ENCODE results near the gene BRPF1.

Gene BRPF1

DNA sequence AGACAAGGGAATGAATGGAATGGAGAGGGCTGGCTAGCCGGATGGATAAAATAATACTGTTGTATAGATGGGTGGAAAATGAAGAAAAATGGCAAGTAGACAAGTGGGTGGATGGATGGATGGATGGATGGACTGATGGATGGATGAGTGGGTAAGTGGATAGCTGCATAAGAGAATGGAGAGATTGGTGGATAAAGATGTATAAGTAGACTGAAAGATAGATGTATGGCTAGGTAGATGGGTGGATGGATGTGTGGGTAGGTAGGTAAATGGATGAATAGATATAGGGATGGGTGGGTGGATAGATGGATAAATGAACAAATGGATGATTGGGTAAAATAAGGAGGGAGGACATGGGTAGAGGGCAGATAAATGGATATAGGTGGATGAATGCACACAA is 14.0 kb upstream of the BRPF1 start:
- Histone ChIP-seq H3K79me2 (ENCODE audit: insufficient read depth, low read length) (no peaks in the 10 kb centered on the region), H3K4me1 (ENCODE audit: insufficient read depth, low read length, poor library complexity, severe bottlenecking) (peaks cover 3% of the 10 kb centered on the region), H3K9me2 (replicated peaks; ENCODE audit: low read depth, low read length) (no peaks in the 10 kb centered on the region), H4K20me1 (ENCODE audit: insufficient read depth, low read length, poor library complexity, severe bottlenecking) (no peaks in the 10 kb centered on the region), H3K36me3 (ENCODE audit: insufficient read depth, low read length) (no peaks in the 10 kb centered on the region), H3K4me3 (ENCODE audit: low read length, poor library complexity, severe bottlenecking) (no peak overlapping the region), H3K9ac (ENCODE audit: low read depth, low read length, poor library complexity, severe bottlenecking) (no peak overlapping the region), H3K9me3 (ENCODE audit: insufficient read depth, low read depth, low read length) (no peaks in the 10 kb centered on the region), H2AFZ (ENCODE audit: low read length) (no peak overlapping the region), H3F3A (ENCODE audit: low read depth) (no peaks in the 10 kb centered on the region), H3K27me3 (ENCODE audit: insufficient read depth, low read length, poor library complexity, severe bottlenecking) (no peaks in the 10 kb centered on the region), H3K4me2 (ENCODE audit: low read depth, low read length, poor library complexity, severe bottlenecking) (no peak overlapping the region)
- no peak for TF ChIP-seq EZH2phosphoT487 (IDR thresholded peaks at IDR 0.05; ENCODE audit: borderline replicate concordance)
- TF ChIP-seq, protein P1, sequence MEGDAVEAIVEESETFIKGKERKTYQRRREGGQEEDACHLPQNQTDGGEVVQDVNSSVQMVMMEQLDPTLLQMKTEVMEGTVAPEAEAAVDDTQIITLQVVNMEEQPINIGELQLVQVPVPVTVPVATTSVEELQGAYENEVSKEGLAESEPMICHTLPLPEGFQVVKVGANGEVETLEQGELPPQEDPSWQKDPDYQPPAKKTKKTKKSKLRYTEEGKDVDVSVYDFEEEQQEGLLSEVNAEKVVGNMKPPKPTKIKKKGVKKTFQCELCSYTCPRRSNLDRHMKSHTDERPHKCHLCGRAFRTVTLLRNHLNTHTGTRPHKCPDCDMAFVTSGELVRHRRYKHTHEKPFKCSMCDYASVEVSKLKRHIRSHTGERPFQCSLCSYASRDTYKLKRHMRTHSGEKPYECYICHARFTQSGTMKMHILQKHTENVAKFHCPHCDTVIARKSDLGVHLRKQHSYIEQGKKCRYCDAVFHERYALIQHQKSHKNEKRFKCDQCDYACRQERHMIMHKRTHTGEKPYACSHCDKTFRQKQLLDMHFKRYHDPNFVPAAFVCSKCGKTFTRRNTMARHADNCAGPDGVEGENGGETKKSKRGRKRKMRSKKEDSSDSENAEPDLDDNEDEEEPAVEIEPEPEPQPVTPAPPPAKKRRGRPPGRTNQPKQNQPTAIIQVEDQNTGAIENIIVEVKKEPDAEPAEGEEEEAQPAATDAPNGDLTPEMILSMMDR (conservative IDR thresholded peaks at IDR 0.05; ENCODE audit: low read length): no peak

DNA sequence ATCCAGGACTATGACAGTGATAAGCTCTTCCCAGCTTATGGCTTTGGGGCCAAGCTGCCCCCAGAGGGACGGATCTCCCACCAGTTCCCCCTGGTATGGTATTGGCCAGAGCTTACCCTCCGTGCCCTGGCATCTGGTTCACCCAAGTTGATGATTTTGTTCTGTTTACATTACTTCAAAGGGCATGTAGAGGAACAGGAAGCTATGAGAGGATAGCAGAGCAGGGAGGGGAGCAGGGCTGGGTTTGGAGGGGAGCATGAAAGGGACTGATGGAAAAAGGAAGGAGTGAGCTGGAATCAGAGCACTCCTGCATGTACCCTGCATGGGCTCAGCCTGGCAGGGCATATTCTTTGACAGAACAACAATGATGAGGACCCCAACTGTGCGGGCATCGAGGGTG is 13.4 kb upstream of the BRPF1 start:
- Histone ChIP-seq H4K20me1 (ENCODE audit: insufficient read depth, low read length, poor library complexity, severe bottlenecking) (no peaks in the 10 kb centered on the region), H3K4me2 (ENCODE audit: low read depth, low read length, poor library complexity, severe bottlenecking) (no peak overlapping the region), H3K36me3 (ENCODE audit: insufficient read depth, low read length) (no peaks in the 10 kb centered on the region), H3K9ac (ENCODE audit: low read depth, low read length, poor library complexity, severe bottlenecking) (no peak overlapping the region), H3K27me3 (ENCODE audit: insufficient read depth, low read length, poor library complexity, severe bottlenecking) (no peaks in the 10 kb centered on the region), H3K9me3 (ENCODE audit: insufficient read depth, low read depth, low read length) (no peaks in the 10 kb centered on the region), H3K79me2 (ENCODE audit: insufficient read depth, low read length) (no peaks in the 10 kb centered on the region), H3K4me3 (ENCODE audit: low read length, poor library complexity, severe bottlenecking) (no peak overlapping the region), H3K4me1 (ENCODE audit: insufficient read depth, low read length, poor library complexity, severe bottlenecking) (peaks cover 3% of the 10 kb centered on the region), H3F3A (ENCODE audit: low read depth) (no peaks in the 10 kb centered on the region), H2AFZ (ENCODE audit: low read length) (no peak overlapping the region), H3K9me2 (replicated peaks; ENCODE audit: low read depth, low read length) (no peaks in the 10 kb centered on the region)
- no peak for TF ChIP-seq EZH2phosphoT487 (IDR thresholded peaks at IDR 0.05; ENCODE audit: borderline replicate concordance)
- TF ChIP-seq, protein P1 (conservative IDR thresholded peaks at IDR 0.05; ENCODE audit: low read length): no peak

DNA sequence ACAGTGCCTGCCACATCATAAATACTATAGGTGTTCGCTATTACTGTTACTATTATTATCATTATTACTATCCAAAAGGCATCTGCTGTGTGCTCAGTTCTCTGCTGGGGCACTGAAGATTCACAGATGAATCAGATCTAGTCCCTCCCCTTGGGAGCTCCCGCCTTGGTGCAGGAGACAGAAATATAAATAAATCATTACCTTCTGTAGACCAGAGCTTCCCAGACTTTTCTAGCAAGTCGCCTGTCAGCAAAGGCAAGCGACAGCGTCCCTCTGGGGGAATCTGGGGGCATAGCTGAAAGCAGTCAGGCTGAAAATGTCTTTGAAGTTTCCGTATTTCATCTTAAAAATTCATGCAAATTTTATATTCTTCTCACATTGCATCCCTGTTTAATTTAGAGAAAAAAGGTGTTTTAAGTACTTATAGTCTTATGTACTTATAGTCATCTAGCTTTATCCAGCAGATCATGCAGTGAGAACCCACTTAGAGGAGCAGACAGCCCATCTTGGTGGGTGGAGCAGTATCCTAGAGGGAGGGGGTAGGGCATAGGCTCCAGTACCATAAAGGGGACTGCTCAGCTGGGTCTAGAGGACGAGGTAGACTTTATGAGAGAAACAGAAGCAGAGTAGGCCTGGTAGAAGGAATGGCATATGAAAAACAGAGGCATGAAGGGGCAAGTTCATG is 10.4 kb upstream of the BRPF1 start:
- H3K9me2 ChIP-seq (replicated peaks; ENCODE audit: low read depth, low read length): no peaks in the 10 kb centered on the region

More for the DNA sequence above, 10.4 kb upstream of the BRPF1 start:
- Histone ChIP-seq H3K36me3 (ENCODE audit: insufficient read depth, low read length) (no peaks in the 10 kb centered on the region), H3K4me1 (ENCODE audit: insufficient read depth, low read length, poor library complexity, severe bottlenecking) (peaks cover 3% of the 10 kb centered on the region), H3K79me2 (ENCODE audit: insufficient read depth, low read length) (no peaks in the 10 kb centered on the region), H3K4me2 (ENCODE audit: low read depth, low read length, poor library complexity, severe bottlenecking) (no peak overlapping the region), H3K4me3 (ENCODE audit: low read length, poor library complexity, severe bottlenecking) (no peak overlapping the region), H3K9ac (ENCODE audit: low read depth, low read length, poor library complexity, severe bottlenecking) (no peak overlapping the region), H3F3A (ENCODE audit: low read depth) (no peaks in the 10 kb centered on the region), H3K27me3 (ENCODE audit: insufficient read depth, low read length, poor library complexity, severe bottlenecking) (no peaks in the 10 kb centered on the region), H4K20me1 (ENCODE audit: insufficient read depth, low read length, poor library complexity, severe bottlenecking) (no peaks in the 10 kb centered on the region), H2AFZ (ENCODE audit: low read length) (no peak overlapping the region), H3K9me3 (ENCODE audit: insufficient read depth, low read depth, low read length) (no peaks in the 10 kb centered on the region)
- TF ChIP-seq EZH2phosphoT487 (IDR thresholded peaks at IDR 0.05; ENCODE audit: borderline replicate concordance): no peak
- TF ChIP-seq, protein P1 (conservative IDR thresholded peaks at IDR 0.05; ENCODE audit: low read length): no peak

All from Loucy (cell line).